Measurements from ENCODE around the gene CLCF1.
"Not testable (repeated sequence)": the region's sequence is repeated elsewhere in the genome, so short reads cannot be mapped to it uniquely, and the experiment has no call there.

Gene CLCF1

DNA sequence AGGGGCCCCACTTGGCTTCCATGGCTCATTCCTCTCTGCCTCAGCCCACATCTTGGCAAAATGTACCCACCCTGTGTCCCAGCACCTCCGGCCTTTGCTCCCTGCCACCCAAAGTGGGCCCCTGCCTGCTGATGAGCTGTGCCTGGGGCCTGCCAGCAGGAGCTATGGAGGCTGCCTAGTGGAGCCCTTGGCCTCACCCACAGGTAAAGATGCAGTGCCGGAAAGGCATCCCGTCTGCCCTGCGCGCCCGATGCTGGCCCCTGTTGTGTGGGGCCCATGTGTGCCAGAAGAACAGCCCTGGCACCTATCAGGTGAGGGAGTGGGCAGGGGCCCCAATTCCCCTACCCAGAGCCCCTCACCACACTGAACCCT, 31.8 kb upstream of the CLCF1 start:
- CTCF ChIA-PET, result interaction anchor here (1.3 to 6.1 kb wide), 3 partner anchors 13 to 32 kb away, joined by 3 to 60 read pairs (median 4); partner anchors contain the start of genes CARNS1 and PTPRCAP
- Histone ChIP-seq H3K36me3 (ENCODE audit: control insufficient read depth in 4 of 4, insufficient read depth in 4 of 4, low read length in 3 of 4) (peaks cover 0 to 40% (median 14%) of the 10 kb centered on the region in 4 experiments), H3K27me3 (replicated peaks in 2 of 5; ENCODE audit: control insufficient read depth in 4 of 5, insufficient read depth in 5 of 5, low read length in 4 of 5) (no peaks in the 10 kb centered on the region), H3K27ac (ENCODE audit: insufficient read depth in 1 of 2, low read depth in 1 of 2, low read length in 2 of 2, poor library complexity in 1 of 2, severe bottlenecking in 2 of 2) (peak overlapping the region in 1 of 2 experiments; percentile 14), H3K9me3 (ENCODE audit: control extremely low read depth in 1 of 5, control insufficient read depth in 4 of 5, insufficient read depth in 2 of 5, low read depth in 1 of 5, low read length in 4 of 5) (no peaks in the 10 kb centered on the region), H3K4me3 (ENCODE audit: control insufficient read depth in 1 of 7, extremely low read depth in 1 of 7, insufficient read depth in 4 of 7, low read depth in 2 of 7, low read length in 6 of 7) (peak overlapping the region in 5 of 7 experiments; percentile 60 to 87 (median 79)), H3K4me1 (ENCODE audit: control extremely low read depth in 1 of 4, control insufficient read depth in 4 of 4, insufficient read depth in 4 of 4, low read length in 3 of 4) (peaks cover 15 to 95% (median 93%) of the 10 kb centered on the region in 4 experiments)
- no peak for DNase-seq
- 94% methylated on average over 6 of the region's 6 CpGs for WGBS (ENCODE audit: insufficient coverage)
- POLR2A ChIA-PET, result interaction anchor here (2.1 kb wide), 1 partner anchor 14 kb away, joined by 8 read pairs; the partner anchor contains the start of gene RAD9A

DNA sequence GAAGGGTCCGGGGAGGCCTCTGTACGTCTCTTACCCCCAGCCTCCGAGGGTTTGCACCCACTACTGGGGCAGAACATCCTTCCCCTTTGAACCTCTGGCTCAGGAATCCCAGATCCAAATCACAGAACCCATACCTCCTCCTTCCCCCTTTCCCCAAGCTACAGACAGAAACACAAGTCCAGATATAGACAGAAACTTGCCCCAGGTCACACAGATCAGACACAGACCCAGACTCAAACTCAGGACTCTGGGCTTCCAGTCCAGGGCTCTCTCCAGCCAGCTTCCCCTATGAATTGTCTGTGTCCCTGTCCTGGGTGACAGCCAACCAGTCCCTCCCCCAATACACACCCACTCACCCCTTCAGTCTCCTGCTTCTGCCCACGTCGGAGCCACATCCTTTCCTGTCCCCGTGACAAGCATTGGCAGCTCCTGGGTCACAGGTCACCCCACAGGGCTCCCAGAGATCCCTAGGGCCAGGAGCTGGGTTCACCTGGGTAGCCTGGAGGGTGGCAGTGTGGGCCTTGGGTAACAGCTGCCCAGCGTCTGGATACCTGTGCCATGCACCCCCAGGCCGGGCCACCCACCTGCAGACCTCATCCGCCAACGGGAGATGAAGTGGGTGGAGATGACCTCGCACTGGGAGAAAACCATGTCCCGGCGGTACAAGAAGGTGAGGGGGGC, 31.3 kb upstream of the CLCF1 start:
- 48% methylated on average over 10 of the region's 13 CpGs for WGBS (ENCODE audit: insufficient coverage)
- H3K27me3 ChIP-seq (replicated peaks in 2 of 5; ENCODE audit: control insufficient read depth in 4 of 5, insufficient read depth in 5 of 5, low read length in 4 of 5), result no peaks in the 10 kb centered on the region
- peak overlapping the region; percentile 51 to 87 (median 69) for H3K4me3 ChIP-seq (ENCODE audit: control insufficient read depth in 1 of 7, extremely low read depth in 1 of 7, insufficient read depth in 4 of 7, low read depth in 2 of 7, low read length in 6 of 7)
- H3K36me3 ChIP-seq (ENCODE audit: control insufficient read depth in 4 of 4, insufficient read depth in 4 of 4, low read length in 3 of 4), result peaks cover 0 to 43% (median 17%) of the 10 kb centered on the region in 4 experiments
- H3K9me3 ChIP-seq (ENCODE audit: control extremely low read depth in 1 of 5, control insufficient read depth in 4 of 5, insufficient read depth in 2 of 5, low read depth in 1 of 5, low read length in 4 of 5), result no peaks in the 10 kb centered on the region
- CTCF ChIA-PET, result interaction anchor here (0.6 to 6.1 kb wide), 9 partner anchors 9 to 133 kb away, joined by 3 to 60 read pairs (median 3); partner anchors contain the start of genes CARNS1, PTPRCAP and TMEM134
- POLR2A ChIA-PET, result interaction anchor here (0.5 to 2.1 kb wide), 4 partner anchors 10 to 841 kb away, joined by 3 to 8 read pairs (median 4); partner anchors contain the start of gene RAD9A
- peak overlapping the region; percentile 64 to 83 for H3K27ac ChIP-seq (ENCODE audit: insufficient read depth in 1 of 2, low read depth in 1 of 2, low read length in 2 of 2, poor library complexity in 1 of 2, severe bottlenecking in 2 of 2)
- peaks cover 15 to 92% (median 90%) of the 10 kb centered on the region in 4 experiments for H3K4me1 ChIP-seq (ENCODE audit: control extremely low read depth in 1 of 4, control insufficient read depth in 4 of 4, insufficient read depth in 4 of 4, low read length in 3 of 4)
- DNase-seq, result no peak

DNA sequence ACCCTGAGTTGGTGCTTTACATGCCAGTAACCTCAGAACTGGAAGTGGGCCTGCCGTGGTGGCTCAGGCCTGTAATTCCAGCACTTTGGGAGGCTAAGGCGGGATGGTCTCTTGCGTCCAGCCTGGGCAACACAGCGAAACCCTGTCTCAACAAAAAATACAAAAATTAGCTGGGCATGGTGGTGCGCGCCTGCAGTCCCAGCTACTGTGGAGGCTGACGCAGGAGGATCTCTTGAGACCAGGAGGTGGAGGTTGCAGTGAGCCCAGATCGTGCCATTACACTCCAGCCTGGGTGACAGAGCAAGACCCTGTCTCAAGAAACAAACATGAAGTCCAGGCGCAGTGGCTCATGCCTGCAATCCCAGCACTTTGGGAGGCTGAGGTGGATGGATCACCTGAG, 29.7 kb upstream of the CLCF1 start:
- Histone ChIP-seq H3K36me3 (ENCODE audit: control insufficient read depth in 4 of 4, insufficient read depth in 4 of 4, low read length in 3 of 4) (peaks cover 3 to 53% (median 31%) of the 10 kb centered on the region in 4 experiments), H3K4me1 (ENCODE audit: control extremely low read depth in 1 of 4, control insufficient read depth in 4 of 4, insufficient read depth in 4 of 4, low read length in 3 of 4) (peaks cover 10 to 90% (median 81%) of the 10 kb centered on the region in 4 experiments), H3K27ac (ENCODE audit: insufficient read depth in 1 of 2, low read depth in 1 of 2, low read length in 2 of 2, poor library complexity in 1 of 2, severe bottlenecking in 2 of 2) (peak overlapping the region in 1 of 2 experiments; percentile 83), H3K4me3 (ENCODE audit: control insufficient read depth in 1 of 7, extremely low read depth in 1 of 7, insufficient read depth in 4 of 7, low read depth in 2 of 7, low read length in 6 of 7) (peak overlapping the region in 6 of 7 experiments; percentile 11 to 87 (median 64))
- not testable (repeated sequence) for H3K9me3 ChIP-seq (ENCODE audit: control extremely low read depth in 1 of 5, control insufficient read depth in 4 of 5, insufficient read depth in 2 of 5, low read depth in 1 of 5, low read length in 4 of 5); H3K27me3 ChIP-seq (replicated peaks in 2 of 5; ENCODE audit: control insufficient read depth in 4 of 5, insufficient read depth in 5 of 5, low read length in 4 of 5); DNase-seq
- ChIA-PET CTCF (interaction anchor here (1.1 to 6.1 kb wide), 11 partner anchors 10 to 103 kb away, joined by 3 to 60 read pairs (median 11); partner anchors contain the start of genes CARNS1, PITPNM1, POLD4 and PTPRCAP), POLR2A (interaction anchor here (1.0 to 1.9 kb wide), 4 partner anchors 16 to 34 kb away, joined by 3 to 10 read pairs (median 3); partner anchors contain the start of gene RPS6KB2)
- 92% methylated on average over 8 of the region's 9 CpGs for WGBS (ENCODE audit: insufficient coverage)

DNA sequence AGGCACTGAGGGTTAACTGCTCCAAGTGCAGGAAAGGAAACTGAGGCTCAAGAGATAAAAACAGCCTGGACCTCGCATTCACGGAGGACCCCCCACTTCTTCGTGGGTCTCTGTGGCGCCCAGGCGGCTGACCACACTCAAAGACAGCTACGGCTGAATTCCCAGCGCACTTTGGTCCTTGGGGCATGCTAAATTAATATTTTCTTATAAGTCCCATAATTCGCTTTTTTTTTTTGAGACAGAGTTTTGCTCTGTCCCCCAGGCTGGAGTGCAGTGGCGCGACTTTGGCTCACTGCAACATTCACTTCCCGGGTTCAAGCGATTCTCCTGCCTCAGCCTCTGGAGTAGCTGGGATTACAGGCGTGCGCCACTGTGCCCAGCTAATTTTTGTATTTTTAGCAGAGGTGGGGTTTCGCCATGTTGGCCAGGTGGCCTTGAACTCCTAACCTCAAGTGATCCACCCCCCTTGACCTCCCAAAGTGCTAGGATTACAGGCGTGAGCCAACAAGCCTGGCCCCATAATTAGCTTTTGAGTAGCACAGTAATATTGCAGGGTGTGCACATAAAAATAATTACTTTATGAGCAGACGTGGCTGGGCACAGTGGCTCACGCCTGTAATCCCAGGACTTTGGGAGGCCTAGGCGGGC, 28.9 kb upstream of the CLCF1 start:
- CTCF ChIA-PET, result interaction anchor here (0.7 to 6.1 kb wide), 18 partner anchors 9 to 103 kb away, joined by 3 to 60 read pairs (median 8); partner anchors contain the start of genes CARNS1, PITPNM1, POLD4 and PTPRCAP
- H3K9me3 ChIP-seq (ENCODE audit: control extremely low read depth in 1 of 5, control insufficient read depth in 4 of 5, insufficient read depth in 2 of 5, low read depth in 1 of 5, low read length in 4 of 5); H3K27me3 ChIP-seq (replicated peaks in 2 of 5; ENCODE audit: control insufficient read depth in 4 of 5, insufficient read depth in 5 of 5, low read length in 4 of 5); DNase-seq: not testable (repeated sequence)
- peaks cover 3 to 53% (median 37%) of the 10 kb centered on the region in 4 experiments for H3K36me3 ChIP-seq (ENCODE audit: control insufficient read depth in 4 of 4, insufficient read depth in 4 of 4, low read length in 3 of 4)
- peak overlapping the region; percentile 54 to 83 for H3K27ac ChIP-seq (ENCODE audit: insufficient read depth in 1 of 2, low read depth in 1 of 2, low read length in 2 of 2, poor library complexity in 1 of 2, severe bottlenecking in 2 of 2)
- H3K4me1 ChIP-seq (ENCODE audit: control extremely low read depth in 1 of 4, control insufficient read depth in 4 of 4, insufficient read depth in 4 of 4, low read length in 3 of 4), result peaks cover 7 to 90% (median 80%) of the 10 kb centered on the region in 4 experiments
- WGBS (ENCODE audit: insufficient coverage), result 55% methylated on average over 12 of the region's 19 CpGs
- POLR2A ChIA-PET, result interaction anchor here (0.9 to 1.9 kb wide), 7 partner anchors 9 to 38 kb away, joined by 4 to 10 read pairs (median 7); partner anchors contain the start of genes RAD9A and RPS6KB2
- H3K4me3 ChIP-seq (ENCODE audit: control insufficient read depth in 1 of 7, extremely low read depth in 1 of 7, insufficient read depth in 4 of 7, low read depth in 2 of 7, low read length in 6 of 7), result peak overlapping the region in 6 of 7 experiments; percentile 25 to 87 (median 54)

DNA sequence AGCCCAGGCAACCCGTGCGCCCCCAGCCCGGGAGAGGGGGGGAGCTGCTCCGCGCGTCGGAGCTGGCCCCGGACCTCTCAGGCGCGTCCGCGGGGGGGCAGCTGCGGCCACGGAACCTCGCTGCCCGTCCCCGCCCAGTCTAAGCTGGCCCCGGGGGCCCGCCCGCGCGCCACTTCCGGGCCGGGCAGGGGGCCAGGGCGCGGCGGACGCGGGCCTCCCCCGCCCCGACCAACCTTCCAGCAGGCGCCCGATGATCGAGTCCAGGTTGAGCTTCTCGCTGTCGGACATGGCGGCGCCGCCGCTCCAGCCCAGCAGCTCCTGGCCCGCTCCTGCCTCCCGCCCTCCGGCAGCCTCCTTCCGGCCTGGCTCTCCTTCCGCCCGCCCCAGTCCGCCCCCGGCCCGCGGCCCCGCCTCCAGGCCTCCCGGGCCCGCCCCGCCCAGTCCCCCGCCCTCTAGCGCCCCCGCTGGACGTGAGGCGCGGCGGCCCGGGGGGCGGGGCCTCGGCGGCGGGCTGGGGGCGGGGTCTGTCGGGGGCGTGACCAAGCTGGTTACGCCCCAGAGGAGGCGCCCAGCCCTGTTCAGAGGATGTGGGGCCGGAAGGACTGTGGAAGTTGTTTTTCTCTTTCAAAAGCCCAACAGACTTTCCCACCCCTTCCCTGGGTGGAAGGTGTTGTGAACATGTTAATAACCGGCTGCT, 28.2 kb upstream of the CLCF1 start, which contains the start of gene PPP1CA:
PPP1CA (minus strand) TSS at position 364 of the 697 bp plus-strand sequence; CDS start at position 288, 76 bp downstream.
- POLR2A ChIA-PET, result interaction anchor here (0.6 to 1.9 kb wide), 14 partner anchors 9 to 82 kb away, joined by 3 to 10 read pairs (median 4); partner anchors contain the start of genes POLD4, PTPRCAP, RAD9A and RPS6KB2
- DNase-seq, result peak; percentile 84 to 91 (median 89)
- 0% methylated on average over 15 of the region's 73 CpGs for WGBS (ENCODE audit: insufficient coverage)
- Histone ChIP-seq H3K4me1 (ENCODE audit: control extremely low read depth in 1 of 4, control insufficient read depth in 4 of 4, insufficient read depth in 4 of 4, low read length in 3 of 4) (peaks cover 7 to 90% (median 80%) of the 10 kb centered on the region in 4 experiments), H3K4me3 (ENCODE audit: control insufficient read depth in 1 of 7, extremely low read depth in 1 of 7, insufficient read depth in 4 of 7, low read depth in 2 of 7, low read length in 6 of 7) (peak within 1 kb of the TSS; percentile 64 to 89 (median 82)), H3K9me3 (ENCODE audit: control extremely low read depth in 1 of 5, control insufficient read depth in 4 of 5, insufficient read depth in 2 of 5, low read depth in 1 of 5, low read length in 4 of 5) (no peaks in the 10 kb centered on the region), H3K27ac (ENCODE audit: insufficient read depth in 1 of 2, low read depth in 1 of 2, low read length in 2 of 2, poor library complexity in 1 of 2, severe bottlenecking in 2 of 2) (peak within 1 kb of the TSS; percentile 54 to 83), H3K36me3 (ENCODE audit: control insufficient read depth in 4 of 4, insufficient read depth in 4 of 4, low read length in 3 of 4) (peaks cover 3 to 50% (median 37%) of the 10 kb centered on the region in 4 experiments), H3K27me3 (replicated peaks in 2 of 5; ENCODE audit: control insufficient read depth in 4 of 5, insufficient read depth in 5 of 5, low read length in 4 of 5) (no peaks in the 10 kb centered on the region)
- CTCF ChIA-PET, result interaction anchor here (0.6 to 6.1 kb wide), 20 partner anchors 10 to 182 kb away, joined by 3 to 60 read pairs (median 6); partner anchors contain the start of genes CARNS1, GSTP1, PITPNM1 and PTPRCAP

DNA sequence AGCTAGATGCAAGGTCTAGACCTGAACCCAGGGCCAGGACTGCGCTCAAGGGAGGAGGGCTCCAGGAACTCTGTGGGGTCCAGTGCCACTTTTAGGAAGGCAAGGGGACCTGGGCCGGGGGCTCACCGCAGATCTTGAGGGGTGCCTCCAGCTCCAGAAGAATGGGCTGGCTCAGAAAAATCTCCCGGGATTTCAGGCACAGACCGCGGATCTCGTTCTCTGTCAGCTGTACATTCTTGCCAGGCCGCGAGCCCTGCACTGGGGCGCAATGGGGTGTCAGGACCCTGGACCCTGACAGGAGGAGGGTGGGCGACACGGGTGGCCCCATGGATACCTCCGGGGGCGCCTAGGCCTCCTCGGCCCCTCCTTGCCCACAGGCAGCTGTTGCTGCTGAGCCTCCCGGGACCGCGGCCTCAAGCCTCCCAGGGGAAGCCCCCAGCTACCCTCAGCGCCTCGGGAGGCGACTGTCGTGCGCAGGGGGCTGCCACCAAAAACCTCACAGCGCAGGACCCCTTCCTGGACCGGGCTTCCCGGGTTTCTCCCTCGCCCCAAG, 27.6 kb upstream of the CLCF1 start:
- no peaks in the 10 kb centered on the region for H3K9me3 ChIP-seq (ENCODE audit: control extremely low read depth in 1 of 5, control insufficient read depth in 4 of 5, insufficient read depth in 2 of 5, low read depth in 1 of 5, low read length in 4 of 5)
- DNase-seq, result no peak
- H3K27ac ChIP-seq (ENCODE audit: insufficient read depth in 1 of 2, low read depth in 1 of 2, low read length in 2 of 2, poor library complexity in 1 of 2, severe bottlenecking in 2 of 2), result peak overlapping the region in 1 of 2 experiments; percentile 82
- 5% methylated on average over 27 of the region's 27 CpGs for whole genome bisulfite sequencing (ENCODE audit: insufficient coverage)
- ChIA-PET CTCF (interaction anchor here (0.6 to 6.1 kb wide), 17 partner anchors 9 to 182 kb away, joined by 3 to 60 read pairs (median 8); partner anchors contain the start of genes CARNS1, GSTP1, PTPRCAP and RAD9A), POLR2A (interaction anchor here (0.7 to 1.9 kb wide), 13 partner anchors 8 to 68 kb away, joined by 3 to 9 read pairs (median 4); partner anchors contain the start of genes POLD4, PTPRCAP, RAD9A and RPS6KB2)
- H3K4me3 ChIP-seq (ENCODE audit: control insufficient read depth in 1 of 7, extremely low read depth in 1 of 7, insufficient read depth in 4 of 7, low read depth in 2 of 7, low read length in 6 of 7), result peak overlapping the region; percentile 64 to 89 (median 82)
- H3K27me3 ChIP-seq (replicated peaks in 2 of 5; ENCODE audit: control insufficient read depth in 4 of 5, insufficient read depth in 5 of 5, low read length in 4 of 5), result no peaks in the 10 kb centered on the region
- peaks cover 7 to 90% (median 79%) of the 10 kb centered on the region in 4 experiments for H3K4me1 ChIP-seq (ENCODE audit: control extremely low read depth in 1 of 4, control insufficient read depth in 4 of 4, insufficient read depth in 4 of 4, low read length in 3 of 4)
- H3K36me3 ChIP-seq (ENCODE audit: control insufficient read depth in 4 of 4, insufficient read depth in 4 of 4, low read length in 3 of 4), result peaks cover 3 to 50% (median 34%) of the 10 kb centered on the region in 4 experiments
